ENCODE data around the gene SNTB2. TPM values are rescaled to one million over a fixed set of nuclear protein-coding genes. Genes with fewer than 3 reads are reported as not detected.

Gene SNTB2
- total RNA-seq, 1 donor from 2014 or later, result 44.6 TPM

DNA sequence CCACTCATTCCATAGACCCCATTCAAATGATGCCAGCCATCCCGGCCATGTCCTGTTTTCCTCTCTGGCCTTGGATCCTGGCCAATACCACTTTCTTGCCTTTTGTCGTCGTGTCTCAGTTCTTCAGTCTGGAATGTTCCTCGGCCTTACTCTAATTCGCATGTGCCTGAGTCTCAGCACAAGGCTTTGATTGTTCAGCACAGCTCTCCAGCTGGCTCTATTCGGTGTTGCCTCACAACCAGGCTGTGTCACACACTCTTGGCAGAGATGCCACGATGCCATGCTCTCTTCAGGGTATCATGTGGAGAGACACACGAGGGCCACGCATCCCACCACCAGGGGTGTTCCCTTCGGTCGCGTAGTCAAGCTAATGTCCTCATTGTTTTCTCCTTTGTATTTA, 122.4 kb downstream of the SNTB2 start:
- H3K4me3 ChIP-seq, result no peak overlapping the region
- H3K27me3 ChIP-seq, result no peaks in the 10 kb centered on the region
- H3K27ac ChIP-seq, result no peak overlapping the region
- ATAC-seq, result no peak
- H3K9me3 ChIP-seq, result no peaks in the 10 kb centered on the region
- DNase-seq, result no peak
- TF ChIP-seq, protein P1, sequence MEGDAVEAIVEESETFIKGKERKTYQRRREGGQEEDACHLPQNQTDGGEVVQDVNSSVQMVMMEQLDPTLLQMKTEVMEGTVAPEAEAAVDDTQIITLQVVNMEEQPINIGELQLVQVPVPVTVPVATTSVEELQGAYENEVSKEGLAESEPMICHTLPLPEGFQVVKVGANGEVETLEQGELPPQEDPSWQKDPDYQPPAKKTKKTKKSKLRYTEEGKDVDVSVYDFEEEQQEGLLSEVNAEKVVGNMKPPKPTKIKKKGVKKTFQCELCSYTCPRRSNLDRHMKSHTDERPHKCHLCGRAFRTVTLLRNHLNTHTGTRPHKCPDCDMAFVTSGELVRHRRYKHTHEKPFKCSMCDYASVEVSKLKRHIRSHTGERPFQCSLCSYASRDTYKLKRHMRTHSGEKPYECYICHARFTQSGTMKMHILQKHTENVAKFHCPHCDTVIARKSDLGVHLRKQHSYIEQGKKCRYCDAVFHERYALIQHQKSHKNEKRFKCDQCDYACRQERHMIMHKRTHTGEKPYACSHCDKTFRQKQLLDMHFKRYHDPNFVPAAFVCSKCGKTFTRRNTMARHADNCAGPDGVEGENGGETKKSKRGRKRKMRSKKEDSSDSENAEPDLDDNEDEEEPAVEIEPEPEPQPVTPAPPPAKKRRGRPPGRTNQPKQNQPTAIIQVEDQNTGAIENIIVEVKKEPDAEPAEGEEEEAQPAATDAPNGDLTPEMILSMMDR (IDR thresholded peaks at IDR 0.05), result no peak
- intact Hi-C loops (cut with DNase I), result no loop called here
- peaks cover 15% of the 10 kb centered on the region for H3K4me1 ChIP-seq
- peaks cover 6% of the 10 kb centered on the region for H3K36me3 ChIP-seq

DNA sequence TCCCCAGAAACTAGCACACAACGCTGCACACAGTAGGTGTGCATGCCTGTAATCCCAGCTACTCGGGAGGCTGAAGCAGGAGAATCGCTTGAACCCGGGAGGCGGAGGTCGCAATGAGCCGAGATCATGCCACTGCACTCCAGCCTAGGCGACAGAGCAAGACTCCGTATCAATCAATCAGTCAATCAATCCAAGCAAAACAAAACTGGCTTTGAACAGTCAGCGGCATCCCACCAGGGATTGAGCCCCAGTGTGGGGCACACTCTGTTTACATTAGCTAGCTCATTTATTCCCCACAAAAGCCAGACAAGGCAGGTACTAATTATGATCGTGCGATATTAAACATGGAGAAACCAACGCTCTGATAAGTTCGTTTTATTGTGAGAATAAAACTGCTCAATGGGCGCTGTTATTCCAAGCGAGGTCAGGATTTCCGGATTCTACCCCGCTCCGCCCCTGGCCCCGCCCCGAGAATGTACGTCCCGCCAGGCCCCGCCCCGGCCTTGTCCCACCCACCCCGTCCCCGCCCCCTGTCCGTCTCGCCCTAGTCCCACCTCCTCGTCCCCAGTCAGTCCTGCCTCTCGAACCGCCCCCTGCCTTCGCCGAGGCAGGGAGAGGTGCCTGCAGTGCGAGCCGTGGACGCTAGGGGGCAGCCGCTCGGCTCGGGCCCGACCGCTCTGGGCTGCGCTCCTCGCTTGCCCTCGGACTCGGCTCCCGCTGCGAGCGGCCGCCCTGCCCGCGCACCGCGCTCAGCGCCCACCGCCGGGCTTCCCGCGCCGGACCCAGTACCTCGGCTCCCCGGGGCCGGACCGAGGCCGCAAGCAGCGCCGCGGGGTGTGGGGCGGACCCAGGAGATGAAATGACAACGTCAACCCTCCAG, 123.9 kb downstream of the SNTB2 start, which contains the start of gene VPS4A:
TSS of gene VPS4A (plus strand) at position 698 of the 880 bp plus-strand sequence. CDS start at position 860, 162 bp downstream.
- Histone ChIP-seq H3K27me3 (no peaks in the 10 kb centered on the region), H3K4me3 (peak within 1 kb of the TSS; percentile 87), H3K4me1 (peaks cover 15% of the 10 kb centered on the region), H3K9me3 (no peaks in the 10 kb centered on the region), H3K27ac (peak within 1 kb of the TSS; percentile 88), H3K36me3 (peaks cover 18% of the 10 kb centered on the region)
- ATAC-seq (peak; percentile 99), DNase-seq (peak; percentile 98)
- intact Hi-C loops (cut with DNase I), result no loop called here
- TF ChIP-seq, protein P1 (IDR thresholded peaks at IDR 0.05), result peak; percentile 81

- intact Hi-C loops (cut with DNase I), result no loop called here
- DNase-seq, result peak; percentile 82
- Histone ChIP-seq H3K36me3 (peaks cover 27% of the 10 kb centered on the region), H3K9me3 (no peaks in the 10 kb centered on the region), H3K27me3 (no peaks in the 10 kb centered on the region), H3K4me1 (peaks cover 15% of the 10 kb centered on the region), H3K4me3 (peak overlapping the region; percentile 87), H3K27ac (peak overlapping the region; percentile 88)
- ATAC-seq, result peak; percentile 63
- TF ChIP-seq, protein P1 (IDR thresholded peaks at IDR 0.05), result no peak
Measured at GRCh38 chr16:69311533-69312387, 124.8 kb downstream of the SNTB2 start.

GRCh38 chr16:69313469-69313868, 126.5 kb downstream of the SNTB2 start:
- no peaks in the 10 kb centered on the region for H3K9me3 ChIP-seq
- intact Hi-C loops (cut with DNase I), result no loop called here
- no peaks in the 10 kb centered on the region for H3K27me3 ChIP-seq
- H3K4me1 ChIP-seq, result peaks cover 15% of the 10 kb centered on the region
- DNase-seq (no peak), ATAC-seq (no peak)
- H3K27ac ChIP-seq, result no peak overlapping the region
- H3K36me3 ChIP-seq, result peaks cover 44% of the 10 kb centered on the region
- TF ChIP-seq, protein P1 (IDR thresholded peaks at IDR 0.05), result no peak
- H3K4me3 ChIP-seq, result no peak overlapping the region

GRCh38 chr16:69314534-69314933, 127.6 kb downstream of the SNTB2 start:
- TF ChIP-seq, protein P1 (IDR thresholded peaks at IDR 0.05), result no peak
- intact Hi-C loops (cut with DNase I), result no loop called here
- Histone ChIP-seq H3K27me3 (no peaks in the 10 kb centered on the region), H3K4me3 (no peak overlapping the region), H3K27ac (no peak overlapping the region), H3K36me3 (peaks cover 55% of the 10 kb centered on the region), H3K9me3 (no peaks in the 10 kb centered on the region), H3K4me1 (peaks cover 15% of the 10 kb centered on the region)
- DNase-seq, result no peak
- ATAC-seq, result no peak

All from upper lobe of right lung (tissue), 1 donor.